Natural killer cell treated with Interleukin-12 subunit alpha and Interleukin-12 subunit beta and Interleukin-15 and Interleukin-18, amount 100 ng/mL, for 72 hours (primary cell): ENCODE measurements around the gene CTBP2. TPM values are rescaled to one million over a fixed set of nuclear protein-coding genes. Genes with fewer than 3 reads are reported as not detected.

ENCODE experiments used
- ATAC-seq, 2 donors: fragments of 150-1000 bp; cut with Tn5 transposase in 1 of 2; sonication (Bioruptor Pico), chemical (Tn5 transposase) in 1 of 2; 2 replicates each; pipeline ENCODE4 v1.10.0; 2021
- DNase-seq: peaks from one replicate; pipeline ENCODE4 v3.0.0; 2022; ENCODE audit warnings: low spot score
- H3K27ac Mint-ChIP-seq, 2 donors: 1 replicate in 1 of 2; 2 replicates in 1 of 2; pipeline ENCODE4 v1.8.0; 2022; ENCODE audit warnings: mixed read lengths in 2 of 2, mild to moderate bottlenecking in 1 of 2, moderate library complexity in 1 of 2
- H3K27me3 Mint-ChIP-seq, 2 donors: 1 replicate in 1 of 2; 2 replicates in 1 of 2; pipeline ENCODE4 v1.8.0; 2022; ENCODE audit warnings: mixed read lengths in 2 of 2
- H3K36me3 Mint-ChIP-seq: one replicate; pipeline ENCODE4 v1.8.0; 2022; ENCODE audit warnings: mixed read lengths
- H3K4me1 Mint-ChIP-seq, 2 donors: 1 replicate in 1 of 2; 2 replicates in 1 of 2; pipeline ENCODE4 v1.8.0; 2022; ENCODE audit warnings: low read depth in 2 of 2, mixed read lengths in 2 of 2, mild to moderate bottlenecking in 1 of 2
- H3K4me3 Mint-ChIP-seq: one replicate; pipeline ENCODE4 v1.8.0; 2022; ENCODE audit warnings: mixed read lengths
- H3K9me3 Mint-ChIP-seq: 2 replicates; pipeline ENCODE4 v1.8.0; 2022; ENCODE audit warnings: mixed read lengths
- total RNA-seq, 2 donors: library from RNA; stranded (reverse); gene quantifications; one replicate each; pipeline ENCODE4 v1.2.3, GENCODE V29; 2022

CTBP2 gene
- total RNA-seq, 2 donors from 2014 or later = 61.3 to 76.4 TPM

- Mint-ChIP-seq H3K36me3 (no peaks in the 10 kb centered on the region), H3K27ac (peak overlapping the region in 1 of 2 donors; percentile 65), H3K4me1 (peaks cover 43 to 76% of the 10 kb centered on the region in 2 donors), H3K4me3 (no peak overlapping the region), H3K27me3 (no peaks in the 10 kb centered on the region), H3K9me3 (no peaks in the 10 kb centered on the region)
- ATAC-seq = no peak
- no peak for DNase-seq
Observed at GRCh38 chr10:125140151-125140550, 20.2 kb downstream of the CTBP2 start.

- Mint-ChIP-seq H3K4me1 (peaks cover 44 to 76% of the 10 kb centered on the region in 2 donors), H3K27ac (peak overlapping the region; percentile 3 to 80), H3K36me3 (no peaks in the 10 kb centered on the region), H3K4me3 (no peak overlapping the region), H3K9me3 (no peaks in the 10 kb centered on the region), H3K27me3 (no peaks in the 10 kb centered on the region)
- ATAC-seq (no peak), DNase-seq (no peak)
Observed at GRCh38 chr10:125137601-125138438, 22.5 kb downstream of the CTBP2 start.

- H3K36me3 Mint-ChIP-seq = no peaks in the 10 kb centered on the region
- ATAC-seq = no peak
- no peaks in the 10 kb centered on the region for H3K9me3 Mint-ChIP-seq
- H3K4me1 Mint-ChIP-seq = peaks cover 41 to 75% of the 10 kb centered on the region in 2 donors
- peak; percentile 39 for DNase-seq
- H3K4me3 Mint-ChIP-seq = no peak overlapping the region
- H3K27ac Mint-ChIP-seq = peak overlapping the region in 1 of 2 donors; percentile 70
- H3K27me3 Mint-ChIP-seq = no peaks in the 10 kb centered on the region
Observed at GRCh38 chr10:125136087-125136486, 24.3 kb downstream of the CTBP2 start.

- DNase-seq = no peak
- Mint-ChIP-seq H3K9me3 (no peaks in the 10 kb centered on the region), H3K27me3 (no peaks in the 10 kb centered on the region), H3K4me3 (no peak overlapping the region), H3K27ac (peak overlapping the region in 1 of 2 donors; percentile 64), H3K36me3 (no peaks in the 10 kb centered on the region), H3K4me1 (peaks cover 41 to 79% of the 10 kb centered on the region in 2 donors)
- ATAC-seq = no peak
Observed at GRCh38 chr10:125135771-125136035, 24.7 kb downstream of the CTBP2 start.

GRCh38 chr10:125134916-125135770 is 25.2 kb downstream of the CTBP2 start:
- no peaks in the 10 kb centered on the region for H3K36me3 Mint-ChIP-seq
- no peaks in the 10 kb centered on the region for H3K27me3 Mint-ChIP-seq
- peak overlapping the region; percentile 32 to 64 for H3K27ac Mint-ChIP-seq
- H3K4me3 Mint-ChIP-seq = no peak overlapping the region
- DNase-seq = no peak
- H3K9me3 Mint-ChIP-seq = no peaks in the 10 kb centered on the region
- no peak for ATAC-seq
- peaks cover 41 to 80% of the 10 kb centered on the region in 2 donors for H3K4me1 Mint-ChIP-seq

GRCh38 chr10:125134483-125134848 is 25.9 kb downstream of the CTBP2 start:
- no peak for DNase-seq
- Mint-ChIP-seq H3K27ac (peak overlapping the region; percentile 32 to 64), H3K4me3 (no peak overlapping the region), H3K9me3 (no peaks in the 10 kb centered on the region), H3K36me3 (no peaks in the 10 kb centered on the region), H3K4me1 (peaks cover 42 to 80% of the 10 kb centered on the region in 2 donors), H3K27me3 (no peaks in the 10 kb centered on the region)
- no peak for ATAC-seq

GRCh38 chr10:125133696-125134482 is 26.5 kb downstream of the CTBP2 start:
- Mint-ChIP-seq H3K36me3 (no peaks in the 10 kb centered on the region), H3K4me1 (peaks cover 45 to 82% of the 10 kb centered on the region in 2 donors), H3K27me3 (no peaks in the 10 kb centered on the region), H3K27ac (peak overlapping the region; percentile 32 to 64), H3K9me3 (no peaks in the 10 kb centered on the region), H3K4me3 (no peak overlapping the region)
- ATAC-seq (no peak), DNase-seq (no peak)

GRCh38 chr10:125132344-125132743 is 28.0 kb downstream of the CTBP2 start:
- H3K4me1 Mint-ChIP-seq = peaks cover 47 to 81% of the 10 kb centered on the region in 2 donors
- no peaks in the 10 kb centered on the region for H3K36me3 Mint-ChIP-seq

GRCh38 chr10:125130916-125131315 is 29.4 kb downstream of the CTBP2 start:
- Mint-ChIP-seq H3K4me1 (peaks cover 51 to 79% of the 10 kb centered on the region in 2 donors), H3K27ac (no peak overlapping the region), H3K9me3 (no peaks in the 10 kb centered on the region), H3K36me3 (no peaks in the 10 kb centered on the region), H3K4me3 (no peak overlapping the region), H3K27me3 (no peaks in the 10 kb centered on the region)
- DNase-seq (no peak), ATAC-seq (no peak)

More at GRCh38 chr10:125132344-125132743, 28.0 kb downstream of the CTBP2 start:
- no peak overlapping the region for H3K4me3 Mint-ChIP-seq
- H3K9me3 Mint-ChIP-seq = no peaks in the 10 kb centered on the region
- H3K27ac Mint-ChIP-seq = peak overlapping the region in 1 of 2 donors; percentile 64
- H3K27me3 Mint-ChIP-seq = no peaks in the 10 kb centered on the region
- ATAC-seq = no peak
- DNase-seq = no peak

GRCh38 chr10:125130260-125130659 is 30.1 kb downstream of the CTBP2 start:
- no peaks in the 10 kb centered on the region for H3K9me3 Mint-ChIP-seq
- H3K4me1 Mint-ChIP-seq = peaks cover 58 to 79% of the 10 kb centered on the region in 2 donors
- no peak for DNase-seq
- no peak overlapping the region for H3K4me3 Mint-ChIP-seq
- no peaks in the 10 kb centered on the region for H3K36me3 Mint-ChIP-seq
- no peak for ATAC-seq
- H3K27me3 Mint-ChIP-seq = no peaks in the 10 kb centered on the region
- H3K27ac Mint-ChIP-seq = no peak overlapping the region

GRCh38 chr10:125129076-125129458 is 31.3 kb downstream of the CTBP2 start:
- Mint-ChIP-seq H3K4me3 (no peak overlapping the region), H3K4me1 (peaks cover 58 to 81% of the 10 kb centered on the region in 2 donors), H3K27me3 (no peaks in the 10 kb centered on the region), H3K36me3 (no peaks in the 10 kb centered on the region), H3K9me3 (no peaks in the 10 kb centered on the region), H3K27ac (peak overlapping the region; percentile 12 to 62)
- ATAC-seq (peak in 1 of 2 donors; percentile 58), DNase-seq (no peak)

- no peaks in the 10 kb centered on the region for H3K9me3 Mint-ChIP-seq
- peaks cover 58 to 81% of the 10 kb centered on the region in 2 donors for H3K4me1 Mint-ChIP-seq
- DNase-seq (no peak), ATAC-seq (no peak)
- no peaks in the 10 kb centered on the region for H3K27me3 Mint-ChIP-seq
- H3K4me3 Mint-ChIP-seq = peak overlapping the region; percentile 25
- H3K27ac Mint-ChIP-seq = peak overlapping the region; percentile 12 to 47
- H3K36me3 Mint-ChIP-seq = no peaks in the 10 kb centered on the region
Observed at GRCh38 chr10:125128397-125129075, 31.8 kb downstream of the CTBP2 start.

- no peaks in the 10 kb centered on the region for H3K36me3 Mint-ChIP-seq
- ATAC-seq (no peak), DNase-seq (no peak)
- H3K4me3 Mint-ChIP-seq = peak overlapping the region; percentile 25
- H3K27ac Mint-ChIP-seq = peak overlapping the region; percentile 12 to 47
- H3K4me1 Mint-ChIP-seq = peaks cover 58 to 80% of the 10 kb centered on the region in 2 donors
- no peaks in the 10 kb centered on the region for H3K27me3 Mint-ChIP-seq
- no peaks in the 10 kb centered on the region for H3K9me3 Mint-ChIP-seq
Observed at GRCh38 chr10:125127986-125128385, 32.4 kb downstream of the CTBP2 start.
